ENCODE results near the gene ROPN1B. TPM values are rescaled to one million over a fixed set of nuclear protein-coding genes. Genes with fewer than 3 reads are reported as not detected.
"Not testable (repeated sequence)": the region's sequence is repeated elsewhere in the genome, so short reads cannot be mapped to it uniquely, and the experiment has no call there.

The ROPN1B gene
- total RNA-seq, 2 experiments from 2014 or later, result not detected

- CTCF ChIA-PET; H3K27ac Mint-ChIP-seq; H3K36me3 Mint-ChIP-seq (ENCODE audit: low read depth); ATAC-seq; DNase-seq; H3K4me3 Mint-ChIP-seq; POLR2A ChIA-PET; H3K9me3 Mint-ChIP-seq (ENCODE audit: low read depth); intact Hi-C loops (cut with DNase I, micrococcal nuclease); H3K4me1 Mint-ChIP-seq; H3K27me3 Mint-ChIP-seq: not testable (repeated sequence)
Observed at GRCh38 chr3:125977104-125977503, 8.1 kb downstream of the ROPN1B start.

- DNase-seq; H3K27me3 Mint-ChIP-seq; H3K27ac Mint-ChIP-seq; intact Hi-C loops (cut with DNase I, micrococcal nuclease); CTCF ChIA-PET; POLR2A ChIA-PET; H3K9me3 Mint-ChIP-seq (ENCODE audit: low read depth); H3K4me3 Mint-ChIP-seq; H3K36me3 Mint-ChIP-seq (ENCODE audit: low read depth): not testable (repeated sequence)
- peak; percentile 77 for ATAC-seq
- peaks cover 18% of the 10 kb centered on the region for H3K4me1 Mint-ChIP-seq
Observed at GRCh38 chr3:125984951-125985350, 16.0 kb downstream of the ROPN1B start.

GRCh38 chr3:125990253-125990970 is 21.4 kb downstream of the ROPN1B start:
- POLR2A ChIA-PET, result interaction anchor here (1.0 kb wide), 1 partner anchor 367 kb away, joined by 6 read pairs; the partner anchor contains the start of gene KLF15
- no peaks in the 10 kb centered on the region for H3K9me3 Mint-ChIP-seq (ENCODE audit: low read depth)
- H3K4me3 Mint-ChIP-seq, result peak overlapping the region; percentile 97
- H3K27ac Mint-ChIP-seq, result peak overlapping the region; percentile 96
- no peaks in the 10 kb centered on the region for H3K27me3 Mint-ChIP-seq
- intact Hi-C loops (cut with DNase I, micrococcal nuclease), result loop anchor here (1.0 to 5.0 kb wide), 8 partner anchors 18 to 486 kb away; partner anchors contain the start of genes SLC41A3 (in 2 of the 2), KLF15 (in 1 of the 2) and OSBPL11 (in 1 of the 2)
- H3K36me3 Mint-ChIP-seq (ENCODE audit: low read depth), result no peaks in the 10 kb centered on the region
- CTCF ChIA-PET, result interaction anchor here (1.4 kb wide), 1 partner anchor 19 kb away, joined by 3 read pairs; no protein-coding TSS in a partner anchor
- H3K4me1 Mint-ChIP-seq, result peaks cover 25% of the 10 kb centered on the region
- ATAC-seq (peak; percentile 94), DNase-seq (peak; percentile 87)

GRCh38 chr3:125996751-125997150 is 27.8 kb downstream of the ROPN1B start:
- ATAC-seq; H3K4me1 Mint-ChIP-seq; H3K27me3 Mint-ChIP-seq; CTCF ChIA-PET; H3K36me3 Mint-ChIP-seq (ENCODE audit: low read depth); intact Hi-C loops (cut with DNase I, micrococcal nuclease); H3K4me3 Mint-ChIP-seq; DNase-seq; H3K27ac Mint-ChIP-seq; POLR2A ChIA-PET: not testable (repeated sequence)
- H3K9me3 Mint-ChIP-seq (ENCODE audit: low read depth), result peaks cover 13% of the 10 kb centered on the region

- no peaks in the 10 kb centered on the region for H3K36me3 Mint-ChIP-seq (ENCODE audit: low read depth)
- intact Hi-C loops (cut with DNase I, micrococcal nuclease), result no loop called here
- H3K4me1 Mint-ChIP-seq, result no peaks in the 10 kb centered on the region
- ATAC-seq (no peak), DNase-seq (no peak)
- peaks cover 21% of the 10 kb centered on the region for H3K9me3 Mint-ChIP-seq (ENCODE audit: low read depth)
- POLR2A ChIA-PET, result no interaction called here
- H3K27ac Mint-ChIP-seq, result no peak overlapping the region
- H3K27me3 Mint-ChIP-seq, result no peaks in the 10 kb centered on the region
- CTCF ChIA-PET, result no interaction called here
- no peak overlapping the region for H3K4me3 Mint-ChIP-seq
Observed at GRCh38 chr3:126002189-126002588, 33.2 kb downstream of the ROPN1B start.

DNA sequence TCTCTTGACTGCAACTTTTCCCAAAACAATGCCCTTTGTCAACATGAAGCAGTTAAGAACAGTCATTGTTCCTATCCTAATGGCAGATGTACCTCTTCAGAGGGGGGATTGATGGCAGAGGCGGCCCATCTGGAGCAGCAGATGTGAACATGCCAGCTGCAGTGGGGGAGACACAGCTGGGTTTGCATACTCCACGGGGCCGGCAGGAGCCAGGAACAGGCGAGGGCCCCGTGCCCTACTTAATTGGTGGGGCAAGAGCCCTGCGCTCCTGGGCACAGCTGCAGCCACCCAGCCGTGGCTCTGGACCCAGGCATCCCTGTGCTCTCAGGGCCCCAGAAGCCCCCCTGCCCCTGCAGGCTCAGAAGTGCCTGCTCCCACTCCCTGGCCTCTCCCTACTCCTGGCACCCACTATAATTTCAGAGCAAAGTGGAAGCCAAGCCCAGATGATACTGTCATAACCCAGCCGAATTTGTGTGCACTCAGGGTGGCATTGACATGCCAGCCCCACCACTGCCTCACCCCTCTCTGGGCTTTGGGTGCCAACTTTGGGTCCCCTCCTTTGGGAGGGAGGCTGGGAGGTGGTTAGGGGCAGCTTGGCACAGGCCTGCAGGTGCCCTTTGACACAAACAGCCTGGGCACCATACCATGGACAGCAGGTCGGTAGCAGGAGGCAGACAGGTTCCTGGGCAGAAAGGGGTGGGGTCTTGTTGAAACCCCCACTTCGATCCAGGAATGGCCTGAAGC is 34.6 kb downstream of the ROPN1B start:
- DNase-seq (no peak), ATAC-seq (no peak)
- POLR2A ChIA-PET, result no interaction called here
- CTCF ChIA-PET, result interaction anchor here (0.6 kb wide), 1 partner anchor 147 kb away, joined by 3 read pairs; no protein-coding TSS in a partner anchor
- Mint-ChIP-seq H3K27me3 (no peaks in the 10 kb centered on the region), H3K4me1 (no peaks in the 10 kb centered on the region), H3K27ac (no peak overlapping the region), H3K36me3 (ENCODE audit: low read depth) (peaks cover 5% of the 10 kb centered on the region), H3K9me3 (ENCODE audit: low read depth) (peaks cover 20% of the 10 kb centered on the region), H3K4me3 (no peak overlapping the region)
- intact Hi-C loops (cut with DNase I, micrococcal nuclease), result loop anchor here (1.0 kb wide), 1 partner anchor 11 kb away; no protein-coding TSS in a partner anchor

- ATAC-seq, result no peak
- H3K27ac Mint-ChIP-seq, result no peak overlapping the region
Observed at GRCh38 chr3:126004217-126004616, 35.2 kb downstream of the ROPN1B start.

DNA sequence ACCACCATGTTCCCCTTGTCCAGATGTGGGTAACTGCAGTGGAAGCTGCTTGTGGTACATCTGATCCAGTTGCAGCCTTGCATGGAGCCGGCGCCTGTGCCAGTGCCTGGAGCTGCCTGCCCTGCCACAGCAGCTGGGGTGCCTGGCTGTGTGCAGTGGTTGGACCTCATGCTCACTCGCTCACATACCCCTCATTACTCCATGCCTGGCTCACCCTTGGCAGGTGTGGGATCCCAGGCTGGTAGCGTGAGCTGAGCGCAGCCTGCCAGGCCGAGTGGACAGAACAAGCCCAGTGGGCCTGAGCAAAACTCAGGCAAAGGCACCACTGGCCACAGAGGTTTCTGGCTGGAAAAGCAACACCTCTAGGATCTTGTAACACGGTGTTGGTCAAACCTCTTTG is 35.7 kb downstream of the ROPN1B start:
- no peak for ATAC-seq
- intact Hi-C loops (cut with DNase I, micrococcal nuclease), result no loop called here
- Mint-ChIP-seq H3K4me3 (no peak overlapping the region), H3K4me1 (no peaks in the 10 kb centered on the region), H3K9me3 (ENCODE audit: low read depth) (peaks cover 12% of the 10 kb centered on the region), H3K27ac (no peak overlapping the region), H3K36me3 (ENCODE audit: low read depth) (peaks cover 9% of the 10 kb centered on the region), H3K27me3 (no peaks in the 10 kb centered on the region)
- ChIA-PET POLR2A (no interaction called here), CTCF (interaction anchor here (1.2 kb wide), 1 partner anchor 12 kb away, joined by 3 read pairs; no protein-coding TSS in a partner anchor)
- no peak for DNase-seq

More at GRCh38 chr3:126004217-126004616, 35.2 kb downstream of the ROPN1B start:
- ChIA-PET POLR2A (no interaction called here), CTCF (interaction anchor here (0.6 to 1.2 kb wide), 2 partner anchors 12 to 146 kb away, joined by 3 read pairs; no protein-coding TSS in a partner anchor)
- Mint-ChIP-seq H3K4me3 (no peak overlapping the region), H3K9me3 (ENCODE audit: low read depth) (peaks cover 15% of the 10 kb centered on the region), H3K36me3 (ENCODE audit: low read depth) (peaks cover 9% of the 10 kb centered on the region), H3K27me3 (no peaks in the 10 kb centered on the region), H3K4me1 (no peaks in the 10 kb centered on the region)
- intact Hi-C loops (cut with DNase I, micrococcal nuclease), result no loop called here
- no peak for DNase-seq

GRCh38 chr3:126005951-126006350 is 37.0 kb downstream of the ROPN1B start:
- ChIA-PET POLR2A (no interaction called here), CTCF (interaction anchor here (1.2 kb wide), 1 partner anchor 92 kb away, joined by 3 read pairs; no protein-coding TSS in a partner anchor)
- no peak for DNase-seq
- Mint-ChIP-seq H3K4me1 (no peaks in the 10 kb centered on the region), H3K27ac (no peak overlapping the region), H3K36me3 (ENCODE audit: low read depth) (peaks cover 12% of the 10 kb centered on the region), H3K27me3 (no peaks in the 10 kb centered on the region), H3K9me3 (ENCODE audit: low read depth) (peaks cover 9% of the 10 kb centered on the region), H3K4me3 (no peak overlapping the region)
- ATAC-seq, result no peak
- intact Hi-C loops (cut with DNase I, micrococcal nuclease), result no loop called here

DNA sequence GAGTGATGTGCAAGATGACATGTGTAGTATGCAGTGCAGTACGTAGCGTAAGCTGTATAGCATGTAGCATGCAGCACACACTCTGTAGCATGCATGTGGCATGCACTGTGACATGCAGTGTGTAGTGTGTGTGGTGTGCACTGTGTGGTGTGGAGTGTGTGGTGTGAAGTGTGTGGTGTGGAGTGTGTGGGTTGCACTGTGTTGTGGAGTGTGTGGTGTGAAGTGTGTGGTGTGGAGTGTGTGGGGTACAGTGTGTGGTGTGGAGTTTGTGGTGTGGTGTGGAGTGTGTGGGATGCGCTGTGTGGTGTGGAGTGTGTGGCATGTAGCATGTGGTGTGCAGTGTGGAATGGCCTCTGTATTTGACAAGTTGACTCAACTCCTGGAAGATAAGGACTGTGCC is 39.2 kb downstream of the ROPN1B start:
- Mint-ChIP-seq H3K9me3 (ENCODE audit: low read depth) (no peaks in the 10 kb centered on the region), H3K36me3 (ENCODE audit: low read depth) (peaks cover 34% of the 10 kb centered on the region), H3K27me3 (no peaks in the 10 kb centered on the region), H3K4me3 (no peak overlapping the region), H3K4me1 (no peaks in the 10 kb centered on the region), H3K27ac (no peak overlapping the region)
- intact Hi-C loops (cut with DNase I, micrococcal nuclease), result no loop called here
- DNase-seq, result no peak
- POLR2A ChIA-PET, result no interaction called here
- CTCF ChIA-PET, result no interaction called here
- no peak for ATAC-seq

GRCh38 chr3:126009181-126009580 is 40.2 kb downstream of the ROPN1B start:
- DNase-seq (no peak), ATAC-seq (no peak)
- CTCF ChIA-PET, result interaction anchor here (0.6 to 0.9 kb wide), 2 partner anchors 18 to 1808 kb away, joined by 3 read pairs; no protein-coding TSS in a partner anchor
- no peaks in the 10 kb centered on the region for H3K4me1 Mint-ChIP-seq
- intact Hi-C loops (cut with DNase I, micrococcal nuclease), result no loop called here
- H3K4me3 Mint-ChIP-seq, result no peak overlapping the region
- peaks cover 40% of the 10 kb centered on the region for H3K36me3 Mint-ChIP-seq (ENCODE audit: low read depth)
- H3K27ac Mint-ChIP-seq, result no peak overlapping the region
- no peaks in the 10 kb centered on the region for H3K27me3 Mint-ChIP-seq
- H3K9me3 Mint-ChIP-seq (ENCODE audit: low read depth), result no peaks in the 10 kb centered on the region
- POLR2A ChIA-PET, result no interaction called here

Data from activated CD4-positive, alpha-beta T cell treated with anti-CD3 and anti-CD28 coated beads for 36 hours (primary cell).